Measurements from ENCODE around the gene ACVR1. TPM values are rescaled to one million over a fixed set of nuclear protein-coding genes. Genes with fewer than 3 reads are reported as not detected.

Gene ACVR1
- total and polyA plus RNA-seq, 2 of the 13 experiments (the other 11 are each of a cell fraction or from before 2014, with no cell fraction given), result 2.3 to 5.4 TPM

DNA sequence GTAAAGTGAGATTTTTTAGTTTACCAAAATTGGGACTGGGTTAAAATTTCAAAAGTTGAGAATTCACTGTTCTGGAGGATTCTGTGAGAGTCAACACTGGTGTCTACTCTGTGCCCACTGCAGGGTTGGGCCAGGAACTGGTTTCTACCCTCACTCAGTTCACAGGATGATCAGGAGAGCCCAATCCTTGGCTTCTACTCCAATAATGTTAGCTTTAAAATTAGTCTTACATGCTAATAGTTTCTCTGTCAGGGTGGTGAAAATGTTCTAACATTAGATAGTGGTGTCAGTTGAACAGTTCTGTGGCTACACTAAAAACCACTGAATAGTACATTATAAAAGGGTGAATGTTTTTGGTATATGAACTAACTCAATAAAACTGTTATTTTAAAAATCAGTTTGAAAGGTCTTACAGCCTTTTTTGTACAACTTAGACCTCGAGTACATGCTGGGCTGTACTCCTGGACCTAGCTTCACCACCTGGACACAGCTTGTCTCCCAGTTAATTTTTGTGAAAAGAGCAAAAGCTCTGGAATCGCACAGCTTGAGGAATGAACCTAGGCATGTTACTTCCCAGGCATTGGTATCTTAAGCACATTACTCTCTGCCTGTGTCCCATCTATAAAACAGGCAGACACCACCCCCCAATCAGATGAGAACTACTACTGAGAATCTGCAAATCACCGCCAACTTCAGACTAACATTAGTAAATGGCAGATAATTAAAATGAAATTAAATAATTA is 44.4 kb downstream of the ACVR1 start:
- Histone ChIP-seq H3K4me1 (ENCODE audit: insufficient read depth, low read length) (peaks cover 17% of the 10 kb centered on the region), H3K9ac (ENCODE audit: insufficient read depth, low read depth, low read length) (no peak overlapping the region), H2AFZ (ENCODE audit: low read length) (no peak overlapping the region), H4K20me1 (ENCODE audit: insufficient read depth, low read length) (no peaks in the 10 kb centered on the region), H3K4me3 (replicated peaks in 1 of 3; ENCODE audit: insufficient read depth in 1 of 3, low read depth in 2 of 3, low read length in 3 of 3) (no peak overlapping the region), H3K36me3 (replicated peaks in 1 of 2; ENCODE audit: control insufficient read depth in 1 of 2, insufficient read depth in 2 of 2, low read length in 2 of 2) (no peaks in the 10 kb centered on the region), H3K79me2 (ENCODE audit: insufficient read depth, low read length) (no peaks in the 10 kb centered on the region), H3K9me3 (ENCODE audit: low read length) (no peaks in the 10 kb centered on the region), H3K27ac (ENCODE audit: extremely low read length, insufficient read depth, low read length) (no peak overlapping the region), H3K4me2 (ENCODE audit: low read depth, low read length) (no peak overlapping the region), H3K27me3 (ENCODE audit: control insufficient read depth in 1 of 2, insufficient read depth in 2 of 2, low read length in 2 of 2) (no peaks in the 10 kb centered on the region)
- in situ Hi-C loops (cut with HindIII; ENCODE audit: extremely low pct_ligation_motif_present, low pct_unique_long_range_greater_than_20kb) (no loop called here), intact Hi-C loops (cut with micrococcal nuclease; ENCODE audit: unreplicated experiment) (no loop called here)
- ChIA-PET POLR2A (no interaction called here), CTCF (ENCODE audit: low intra/inter-chr PET ratio, low total read pairs) (no interaction called here)
- DNase-seq (ENCODE audit: low spot score) (no peak), ATAC-seq (no peak), FAIRE-seq (no peak)
- BruUV-seq (replicated peaks), result no TSS peak
- 92% methylated on average over 3 of the region's 3 CpGs for WGBS (ENCODE audit: low lambda C conversion rate)
- TF ChIP-seq, protein P1, sequence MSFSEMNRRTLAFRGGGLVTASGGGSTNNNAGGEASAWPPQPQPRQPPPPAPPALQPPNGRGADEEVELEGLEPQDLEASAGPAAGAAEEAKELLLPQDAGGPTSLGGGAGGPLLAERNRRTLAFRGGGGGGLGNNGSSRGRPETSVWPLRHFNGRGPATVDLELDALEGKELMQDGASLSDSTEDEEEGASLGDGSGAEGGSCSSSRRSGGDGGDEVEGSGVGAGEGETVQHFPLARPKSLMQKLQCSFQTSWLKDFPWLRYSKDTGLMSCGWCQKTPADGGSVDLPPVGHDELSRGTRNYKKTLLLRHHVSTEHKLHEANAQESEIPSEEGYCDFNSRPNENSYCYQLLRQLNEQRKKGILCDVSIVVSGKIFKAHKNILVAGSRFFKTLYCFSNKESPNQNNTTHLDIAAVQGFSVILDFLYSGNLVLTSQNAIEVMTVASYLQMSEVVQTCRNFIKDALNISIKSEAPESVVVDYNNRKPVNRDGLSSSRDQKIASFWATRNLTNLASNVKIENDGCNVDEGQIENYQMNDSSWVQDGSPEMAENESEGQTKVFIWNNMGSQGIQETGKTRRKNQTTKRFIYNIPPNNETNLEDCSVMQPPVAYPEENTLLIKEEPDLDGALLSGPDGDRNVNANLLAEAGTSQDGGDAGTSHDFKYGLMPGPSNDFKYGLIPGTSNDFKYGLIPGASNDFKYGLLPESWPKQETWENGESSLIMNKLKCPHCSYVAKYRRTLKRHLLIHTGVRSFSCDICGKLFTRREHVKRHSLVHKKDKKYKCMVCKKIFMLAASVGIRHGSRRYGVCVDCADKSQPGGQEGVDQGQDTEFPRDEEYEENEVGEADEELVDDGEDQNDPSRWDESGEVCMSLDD (CRISPR knock-in tag; IDR thresholded peaks at IDR 0.05; ENCODE audit: borderline replicate concordance), result no peak
- TF ChIP-seq ZNF788 (CRISPR knock-in tag; IDR thresholded peaks at IDR 0.05; ENCODE audit: borderline replicate concordance), result no peak
- no peak for TF ChIP-seq HOXA7 (CRISPR knock-in tag; IDR thresholded peaks at IDR 0.05)
- no peak for TF ChIP-seq TBL1XR1 (IDR thresholded peaks at IDR 0.05; ENCODE audit: borderline replicate concordance, low read length, partially characterized antibody)
- no peak for TF ChIP-seq ZNF354B (CRISPR knock-in tag; IDR thresholded peaks at IDR 0.05)
- no peak for TF ChIP-seq ZNF652 (CRISPR knock-in tag; IDR thresholded peaks at IDR 0.05; ENCODE audit: borderline replicate concordance, low read depth)
- no peak for TF ChIP-seq ZNF773 (CRISPR knock-in tag; IDR thresholded peaks at IDR 0.05; ENCODE audit: borderline replicate concordance)
- no peak for TF ChIP-seq ZNF891 (CRISPR knock-in tag; IDR thresholded peaks at IDR 0.05)
- TF ChIP-seq, protein P2, sequence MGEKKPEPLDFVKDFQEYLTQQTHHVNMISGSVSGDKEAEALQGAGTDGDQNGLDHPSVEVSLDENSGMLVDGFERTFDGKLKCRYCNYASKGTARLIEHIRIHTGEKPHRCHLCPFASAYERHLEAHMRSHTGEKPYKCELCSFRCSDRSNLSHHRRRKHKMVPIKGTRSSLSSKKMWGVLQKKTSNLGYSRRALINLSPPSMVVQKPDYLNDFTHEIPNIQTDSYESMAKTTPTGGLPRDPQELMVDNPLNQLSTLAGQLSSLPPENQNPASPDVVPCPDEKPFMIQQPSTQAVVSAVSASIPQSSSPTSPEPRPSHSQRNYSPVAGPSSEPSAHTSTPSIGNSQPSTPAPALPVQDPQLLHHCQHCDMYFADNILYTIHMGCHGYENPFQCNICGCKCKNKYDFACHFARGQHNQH (CRISPR knock-in tag; IDR thresholded peaks at IDR 0.05), result no peak
- no peak for TF ChIP-seq MED13 (CRISPR knock-in tag; IDR thresholded peaks at IDR 0.05)
- no peak for TF ChIP-seq CC2D1A (CRISPR knock-in tag; IDR thresholded peaks at IDR 0.05)
- TF ChIP-seq, protein P3, sequence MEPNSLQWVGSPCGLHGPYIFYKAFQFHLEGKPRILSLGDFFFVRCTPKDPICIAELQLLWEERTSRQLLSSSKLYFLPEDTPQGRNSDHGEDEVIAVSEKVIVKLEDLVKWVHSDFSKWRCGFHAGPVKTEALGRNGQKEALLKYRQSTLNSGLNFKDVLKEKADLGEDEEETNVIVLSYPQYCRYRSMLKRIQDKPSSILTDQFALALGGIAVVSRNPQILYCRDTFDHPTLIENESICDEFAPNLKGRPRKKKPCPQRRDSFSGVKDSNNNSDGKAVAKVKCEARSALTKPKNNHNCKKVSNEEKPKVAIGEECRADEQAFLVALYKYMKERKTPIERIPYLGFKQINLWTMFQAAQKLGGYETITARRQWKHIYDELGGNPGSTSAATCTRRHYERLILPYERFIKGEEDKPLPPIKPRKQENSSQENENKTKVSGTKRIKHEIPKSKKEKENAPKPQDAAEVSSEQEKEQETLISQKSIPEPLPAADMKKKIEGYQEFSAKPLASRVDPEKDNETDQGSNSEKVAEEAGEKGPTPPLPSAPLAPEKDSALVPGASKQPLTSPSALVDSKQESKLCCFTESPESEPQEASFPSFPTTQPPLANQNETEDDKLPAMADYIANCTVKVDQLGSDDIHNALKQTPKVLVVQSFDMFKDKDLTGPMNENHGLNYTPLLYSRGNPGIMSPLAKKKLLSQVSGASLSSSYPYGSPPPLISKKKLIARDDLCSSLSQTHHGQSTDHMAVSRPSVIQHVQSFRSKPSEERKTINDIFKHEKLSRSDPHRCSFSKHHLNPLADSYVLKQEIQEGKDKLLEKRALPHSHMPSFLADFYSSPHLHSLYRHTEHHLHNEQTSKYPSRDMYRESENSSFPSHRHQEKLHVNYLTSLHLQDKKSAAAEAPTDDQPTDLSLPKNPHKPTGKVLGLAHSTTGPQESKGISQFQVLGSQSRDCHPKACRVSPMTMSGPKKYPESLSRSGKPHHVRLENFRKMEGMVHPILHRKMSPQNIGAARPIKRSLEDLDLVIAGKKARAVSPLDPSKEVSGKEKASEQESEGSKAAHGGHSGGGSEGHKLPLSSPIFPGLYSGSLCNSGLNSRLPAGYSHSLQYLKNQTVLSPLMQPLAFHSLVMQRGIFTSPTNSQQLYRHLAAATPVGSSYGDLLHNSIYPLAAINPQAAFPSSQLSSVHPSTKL (CRISPR knock-in tag; IDR thresholded peaks at IDR 0.05), result no peak
- TF ChIP-seq ATRX (CRISPR knock-in tag; IDR thresholded peaks at IDR 0.05; ENCODE audit: borderline replicate concordance), result no peak
- TF ChIP-seq KLF11 (CRISPR knock-in tag; IDR thresholded peaks at IDR 0.05), result no peak
- TF ChIP-seq MTA3 (CRISPR knock-in tag; IDR thresholded peaks at IDR 0.05), result no peak
- TF ChIP-seq ZSCAN9 (CRISPR knock-in tag; IDR thresholded peaks at IDR 0.05; ENCODE audit: borderline replicate concordance), result no peak
- no peak for TF ChIP-seq GTF2F1 (IDR thresholded peaks at IDR 0.05; ENCODE audit: low read length)
- TF ChIP-seq ZNF12 (CRISPR knock-in tag; IDR thresholded peaks at IDR 0.05), result no peak
- TF ChIP-seq CHCHD3 (CRISPR knock-in tag; IDR thresholded peaks at IDR 0.05), result no peak
